Mononuclear cell (primary cell): ENCODE measurements around the gene COQ5. TPM values are rescaled to one million over a fixed set of nuclear protein-coding genes. Genes with fewer than 3 reads are reported as not detected.

Experiments used
- H3K27me3 ChIP-seq: 2 replicates; pipeline ENCODE4 v1.6.0; 2011; ENCODE audit warnings: low read length, control low read depth; ENCODE audit not compliant: insufficient read depth
- H3K4me1 ChIP-seq: 2 replicates; pipeline ENCODE4 v1.5.1; 2011; ENCODE audit warnings: mild to moderate bottlenecking, low read length, control low read depth; ENCODE audit not compliant: insufficient read depth
- H3K4me3 ChIP-seq: 2 replicates; pipeline ENCODE4 v1.5.1; 2011; ENCODE audit warnings: mild to moderate bottlenecking, low read length, moderate library complexity
- H3K9me3 ChIP-seq: 2 replicates; pipeline ENCODE4 v1.5.1; 2011; ENCODE audit warnings: low read depth, mild to moderate bottlenecking, control low read depth, low read length
- total RNA-seq: library from RNA; depleted of rRNA; stranded (reverse); fragments of >200 nt; gene quantifications from one replicate; pipeline ENCODE4 v1.2.3, GENCODE V29; 2012

COQ5 gene
- 4.5 TPM for total RNA-seq

- Histone ChIP-seq H3K9me3 (no peaks in the 10 kb centered on the region), H3K4me3 (peak within 1 kb of the TSS; percentile 97), H3K27me3 (no peaks in the 10 kb centered on the region), H3K4me1 (peaks cover 32% of the 10 kb centered on the region)
These were observed at the start of gene COQ5 for GRCh38 chr12:120528861-120529525. Gene COQ5, minus strand, starts transcription at chr12:120529158. Its CDS starts 17 bp downstream, at chr12:120529141.

- H3K9me3 ChIP-seq = no peaks in the 10 kb centered on the region
- H3K4me1 ChIP-seq = no peaks in the 10 kb centered on the region
- no peaks in the 10 kb centered on the region for H3K27me3 ChIP-seq
- no peak overlapping the region for H3K4me3 ChIP-seq
These were observed 45.1 kb upstream of the COQ5 start for GRCh38 chr12:120574106-120574505.

- H3K4me3 ChIP-seq = no peak overlapping the region
- no peaks in the 10 kb centered on the region for H3K9me3 ChIP-seq
- H3K27me3 ChIP-seq = no peaks in the 10 kb centered on the region
- no peaks in the 10 kb centered on the region for H3K4me1 ChIP-seq
These were observed 44.6 kb upstream of the COQ5 start for GRCh38 chr12:120573560-120573959.

GRCh38 chr12:120571299-120571698 lies 42.3 kb upstream of the COQ5 start:
- Histone ChIP-seq H3K9me3 (no peaks in the 10 kb centered on the region), H3K27me3 (no peaks in the 10 kb centered on the region), H3K4me1 (no peaks in the 10 kb centered on the region), H3K4me3 (no peak overlapping the region)

GRCh38 chr12:120563495-120563894 lies 34.5 kb upstream of the COQ5 start:
- Histone ChIP-seq H3K9me3 (no peaks in the 10 kb centered on the region), H3K27me3 (no peaks in the 10 kb centered on the region), H3K4me1 (no peaks in the 10 kb centered on the region), H3K4me3 (no peak overlapping the region)

GRCh38 chr12:120562906-120563305 lies 33.9 kb upstream of the COQ5 start:
- Histone ChIP-seq H3K4me3 (no peak overlapping the region), H3K4me1 (no peaks in the 10 kb centered on the region), H3K27me3 (no peaks in the 10 kb centered on the region), H3K9me3 (no peaks in the 10 kb centered on the region)

- Histone ChIP-seq H3K27me3 (no peaks in the 10 kb centered on the region), H3K4me3 (no peak overlapping the region), H3K9me3 (no peaks in the 10 kb centered on the region), H3K4me1 (peaks cover 7% of the 10 kb centered on the region)
These were observed 28.6 kb upstream of the COQ5 start for GRCh38 chr12:120557589-120557988.

GRCh38 chr12:120554678-120555077 lies 25.7 kb upstream of the COQ5 start:
- Histone ChIP-seq H3K4me1 (peaks cover 36% of the 10 kb centered on the region), H3K27me3 (no peaks in the 10 kb centered on the region), H3K4me3 (no peak overlapping the region), H3K9me3 (no peaks in the 10 kb centered on the region)

GRCh38 chr12:120546050-120546386 lies 17.1 kb upstream of the COQ5 start:
- no peaks in the 10 kb centered on the region for H3K27me3 ChIP-seq
- no peaks in the 10 kb centered on the region for H3K9me3 ChIP-seq
- no peak overlapping the region for H3K4me3 ChIP-seq
- H3K4me1 ChIP-seq = peaks cover 42% of the 10 kb centered on the region

- no peaks in the 10 kb centered on the region for H3K9me3 ChIP-seq
- H3K27me3 ChIP-seq = no peaks in the 10 kb centered on the region
- H3K4me3 ChIP-seq = no peak overlapping the region
- peaks cover 42% of the 10 kb centered on the region for H3K4me1 ChIP-seq
These were observed 15.7 kb upstream of the COQ5 start for GRCh38 chr12:120544691-120545090.

- Histone ChIP-seq H3K4me3 (no peak overlapping the region), H3K4me1 (peaks cover 61% of the 10 kb centered on the region), H3K9me3 (no peaks in the 10 kb centered on the region)
These were observed 13.2 kb upstream of the COQ5 start for GRCh38 chr12:120542166-120542565.

GRCh38 chr12:120540445-120540844 lies 11.5 kb upstream of the COQ5 start:
- Histone ChIP-seq H3K27me3 (no peaks in the 10 kb centered on the region), H3K4me1 (peaks cover 78% of the 10 kb centered on the region), H3K9me3 (no peaks in the 10 kb centered on the region), H3K4me3 (no peak overlapping the region)

More at GRCh38 chr12:120542166-120542565, 13.2 kb upstream of the COQ5 start:
- H3K27me3 ChIP-seq = no peaks in the 10 kb centered on the region

- H3K4me1 ChIP-seq = peaks cover 82% of the 10 kb centered on the region
These were observed 10.3 kb upstream of the COQ5 start for GRCh38 chr12:120539303-120539702.

GRCh38 chr12:120538281-120539156 lies 9.6 kb upstream of the COQ5 start:
- peaks cover 80% of the 10 kb centered on the region for H3K4me1 ChIP-seq
- H3K27me3 ChIP-seq = no peaks in the 10 kb centered on the region
- H3K4me3 ChIP-seq = no peak overlapping the region
- no peaks in the 10 kb centered on the region for H3K9me3 ChIP-seq

More at GRCh38 chr12:120539303-120539702, 10.3 kb upstream of the COQ5 start:
- Histone ChIP-seq H3K27me3 (no peaks in the 10 kb centered on the region), H3K4me3 (no peak overlapping the region), H3K9me3 (no peaks in the 10 kb centered on the region)

- Histone ChIP-seq H3K4me1 (peaks cover 76% of the 10 kb centered on the region), H3K27me3 (no peaks in the 10 kb centered on the region), H3K4me3 (peak overlapping the region; percentile 10), H3K9me3 (no peaks in the 10 kb centered on the region)
These were observed 8.9 kb upstream of the COQ5 start for GRCh38 chr12:120537856-120538220.
